Mesendoderm (in vitro differentiated cells): ENCODE data around the gene ARF3.

Source experiments
- DNase-seq: peaks from one replicate; pipeline ENCODE4 v3.0.0; 2013
- H2AK5ac ChIP-seq: 2 replicates; pipeline ENCODE4 v1.6.1; 2013; ENCODE audit warnings: low read length, inconsistent platforms
- H2BK120ac ChIP-seq: 2 replicates; pipeline ENCODE4 v1.6.1; 2013; ENCODE audit warnings: low read depth, mild to moderate bottlenecking, low read length, moderate library complexity, mixed read lengths
- H2BK15ac ChIP-seq: replicated peaks from 2 replicates; pipeline ENCODE4 v1.6.1; 2013; ENCODE audit warnings: low read depth, mild to moderate bottlenecking, moderate library complexity
- H2BK5ac ChIP-seq: 2 replicates; pipeline ENCODE4 v1.6.1; 2013; ENCODE audit warnings: low read length, inconsistent platforms
- H3K18ac ChIP-seq: 2 replicates; pipeline ENCODE4 v1.6.1; 2013; ENCODE audit warnings: mild to moderate bottlenecking, low read length, mixed read lengths
- H3K23ac ChIP-seq: one replicate; pipeline ENCODE4 v1.6.1; 2013; ENCODE audit warnings: low read length
- H3K27ac ChIP-seq: 2 replicates; pipeline ENCODE4 v1.5.1; 2013; ENCODE audit warnings: low read depth, mild to moderate bottlenecking, inconsistent platforms, low read length, moderate library complexity
- H3K27me3 ChIP-seq: 2 replicates; pipeline ENCODE4 v1.6.1; 2013; ENCODE audit warnings: low read length, control low read depth, mild to moderate bottlenecking, inconsistent platforms; ENCODE audit not compliant: insufficient read depth, poor library complexity
- H3K36me3 ChIP-seq: 2 replicates; pipeline ENCODE4 v1.6.1; 2013; ENCODE audit warnings: low read length, inconsistent platforms; ENCODE audit not compliant: control insufficient read depth, insufficient read depth
- H3K4ac ChIP-seq: one replicate; pipeline ENCODE4 v1.6.1; 2013; ENCODE audit warnings: low read depth, mild to moderate bottlenecking, low read length, moderate library complexity
- H3K4me1 ChIP-seq: 2 replicates; pipeline ENCODE4 v1.6.1; 2013; ENCODE audit warnings: low read depth, low read length, inconsistent platforms; ENCODE audit not compliant: control insufficient read depth
- H3K4me2 ChIP-seq: 2 replicates; pipeline ENCODE4 v1.6.1; 2013; ENCODE audit warnings: low read length
- H3K4me3 ChIP-seq: 2 replicates; pipeline ENCODE4 v1.5.1; 2013; ENCODE audit warnings: mild to moderate bottlenecking, low read length
- H3K56ac ChIP-seq: one replicate; pipeline ENCODE4 v1.6.1; 2013; ENCODE audit warnings: low read length
- H3K79me1 ChIP-seq: 2 replicates; pipeline ENCODE4 v1.6.1; 2013; ENCODE audit warnings: low read length, inconsistent platforms
- H3K79me2 ChIP-seq: 2 replicates; pipeline ENCODE4 v1.6.1; 2013; ENCODE audit warnings: mild to moderate bottlenecking, low read length; ENCODE audit not compliant: control insufficient read depth, insufficient read depth
- H3K9ac ChIP-seq: 2 replicates; pipeline ENCODE4 v1.6.1; 2013; ENCODE audit warnings: low read length, inconsistent platforms
- H4K5ac ChIP-seq: one replicate; pipeline ENCODE4 v1.6.1; 2013; ENCODE audit warnings: low read length
- H4K8ac ChIP-seq: one replicate; pipeline ENCODE4 v1.6.1; 2013; ENCODE audit warnings: low read depth, mild to moderate bottlenecking, control low read depth, low read length, moderate library complexity
- WGBS: extraction: QIAGEN DNeasy Blood & Tissue Kit; methylation state at CpG from one replicate; pipeline ENCODE4 v1.1.7; 2013; ENCODE audit warnings: low lambda C conversion rate, missing lambda C conversion rate; ENCODE audit not compliant: insufficient coverage; ENCODE audit errors: extremely low coverage; 5-methylcytosine and 5-hydroxymethylcytosine counted together

ARF3 gene

DNA sequence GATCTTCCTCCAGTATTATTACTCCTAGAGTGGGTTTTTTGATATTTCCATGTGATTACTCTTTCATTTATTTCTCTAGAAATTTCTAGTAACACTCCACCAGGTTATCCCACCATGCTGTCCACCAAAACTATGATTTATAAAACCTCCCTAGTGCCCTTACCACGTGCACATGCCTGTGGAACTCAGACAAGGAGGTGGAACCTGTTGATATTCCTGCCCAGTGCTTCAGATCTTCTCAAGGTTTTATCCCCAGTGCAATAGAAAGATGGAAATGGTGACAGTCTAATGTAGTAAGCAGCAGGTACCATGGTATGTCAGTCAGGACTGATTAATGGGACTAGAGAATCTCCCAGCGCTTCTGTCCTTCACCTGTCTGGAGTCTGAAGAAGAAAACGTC, 3.5 kb upstream of the ARF3 start:
- Histone ChIP-seq H3K4ac (no peak overlapping the region), H2BK15ac (no peak overlapping the region), H3K23ac (no peak overlapping the region), H3K79me2 (peaks cover 4% of the 10 kb centered on the region), H3K4me1 (peaks cover 4% of the 10 kb centered on the region), H3K36me3 (no peaks in the 10 kb centered on the region), H3K79me1 (peaks cover 4% of the 10 kb centered on the region), H2BK120ac (no peak overlapping the region), H2AK5ac (no peak overlapping the region), H3K27me3 (no peaks in the 10 kb centered on the region), H3K27ac (no peak overlapping the region), H3K9ac (no peak overlapping the region), H3K18ac (no peak overlapping the region), H4K8ac (no peak overlapping the region), H2BK5ac (no peak overlapping the region), H3K4me3 (no peak overlapping the region), H3K4me2 (no peak overlapping the region), H3K56ac (peak overlapping the region; percentile 7), H4K5ac (no peak overlapping the region)
- WGBS = no CpG with 5 or more reads among the region's 3 CpGs
- DNase-seq = no peak

DNA sequence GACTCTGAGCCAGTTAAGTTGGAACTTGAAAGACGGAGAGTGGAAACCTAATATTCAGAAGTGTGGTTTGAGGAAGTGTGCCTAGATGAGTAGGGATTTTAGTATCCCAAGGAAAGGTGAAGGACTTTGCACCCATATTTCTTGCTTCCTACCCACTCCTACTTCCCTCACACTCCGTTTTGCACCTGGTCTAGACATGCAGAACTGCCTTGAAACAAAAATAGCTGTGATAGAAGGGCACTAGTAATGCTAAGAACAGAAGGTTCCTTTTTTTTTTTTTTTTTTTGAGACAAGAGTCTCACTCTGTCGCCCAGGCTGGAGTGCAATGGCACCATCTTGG, 732 bp upstream of the ARF3 start:
- H2AK5ac ChIP-seq = no peak overlapping the region
- H2BK5ac ChIP-seq = no peak overlapping the region
- no peaks in the 10 kb centered on the region for H3K36me3 ChIP-seq
- DNase-seq = no peak
- no peak overlapping the region for H4K8ac ChIP-seq
- H3K79me1 ChIP-seq = peaks cover 11% of the 10 kb centered on the region
- H2BK120ac ChIP-seq = no peak overlapping the region
- H2BK15ac ChIP-seq = no peak overlapping the region
- H4K5ac ChIP-seq = no peak overlapping the region
- H3K56ac ChIP-seq = peak overlapping the region; percentile 95
- no peak overlapping the region for H3K18ac ChIP-seq
- peaks cover 29% of the 10 kb centered on the region for H3K79me2 ChIP-seq
- no CpG with 5 or more reads among the region's 3 CpGs for WGBS
- peak overlapping the region; percentile 79 for H3K9ac ChIP-seq
- H3K4ac ChIP-seq = no peak overlapping the region
- no peak overlapping the region for H3K23ac ChIP-seq
- no peak overlapping the region for H3K27ac ChIP-seq
- peaks cover 7% of the 10 kb centered on the region for H3K4me1 ChIP-seq
- no peak overlapping the region for H3K4me3 ChIP-seq
- no peaks in the 10 kb centered on the region for H3K27me3 ChIP-seq
- peak overlapping the region; percentile 86 for H3K4me2 ChIP-seq

DNA sequence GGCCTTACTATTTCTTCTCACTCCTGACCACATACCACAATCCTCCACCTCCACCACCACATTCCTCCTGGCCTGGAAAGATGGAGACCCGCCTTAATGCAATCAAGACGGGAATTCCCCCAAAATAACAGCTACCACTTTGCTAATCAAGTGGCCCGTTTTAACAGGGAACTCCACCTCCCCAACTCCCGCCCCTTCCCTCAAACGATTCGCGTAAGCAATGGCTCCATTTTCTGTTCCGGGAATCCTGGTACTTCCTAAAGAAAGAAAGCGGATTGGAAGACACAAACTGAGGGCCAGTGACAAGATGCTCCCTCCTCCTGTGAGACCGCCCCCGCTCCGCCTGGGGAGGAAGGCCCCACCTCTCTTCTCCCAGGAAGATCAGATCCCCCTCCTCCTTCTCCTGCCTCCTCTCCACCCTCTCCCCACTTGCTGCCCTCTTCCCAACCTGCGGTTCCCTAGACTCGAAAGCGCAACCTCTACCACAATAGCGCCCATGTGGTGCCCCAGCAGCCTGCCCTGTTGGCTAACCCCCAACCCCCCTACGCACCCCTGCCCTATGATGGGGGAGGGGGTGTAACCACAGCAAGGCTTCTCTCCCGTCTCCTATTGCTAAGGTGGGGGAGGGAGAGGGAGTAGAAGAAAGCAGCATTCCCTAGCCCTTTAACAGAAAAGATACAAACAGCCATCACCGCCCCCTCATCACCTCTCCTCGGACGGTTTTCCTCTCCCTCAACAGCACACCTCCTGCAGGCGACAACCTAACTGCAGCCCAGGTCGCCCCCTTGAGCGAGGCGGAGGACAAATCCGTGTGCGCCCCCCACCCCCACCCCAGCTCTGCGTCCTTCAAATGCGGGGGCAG, 777 bp downstream of the ARF3 start:
- peaks cover 4% of the 10 kb centered on the region for H3K36me3 ChIP-seq
- H3K56ac ChIP-seq = peak overlapping the region; percentile 98
- H3K4me1 ChIP-seq = peaks cover 7% of the 10 kb centered on the region
- no peak overlapping the region for H2BK120ac ChIP-seq
- H3K79me2 ChIP-seq = peaks cover 41% of the 10 kb centered on the region
- peak overlapping the region; percentile 93 for H3K4me3 ChIP-seq
- no peak overlapping the region for H3K23ac ChIP-seq
- peak overlapping the region; percentile 80 for H3K18ac ChIP-seq
- WGBS = no CpG with 5 or more reads among the region's 29 CpGs
- H2BK15ac ChIP-seq = no peak overlapping the region
- H4K8ac ChIP-seq = no peak overlapping the region
- no peaks in the 10 kb centered on the region for H3K27me3 ChIP-seq
- H3K4ac ChIP-seq = peak overlapping the region; percentile 21
- peak overlapping the region; percentile 92 for H3K4me2 ChIP-seq
- H4K5ac ChIP-seq = no peak overlapping the region
- peaks cover 20% of the 10 kb centered on the region for H3K79me1 ChIP-seq
- peak overlapping the region; percentile 89 for H2BK5ac ChIP-seq
- no peak overlapping the region for H2AK5ac ChIP-seq
- peak overlapping the region; percentile 97 for H3K9ac ChIP-seq
- peak; percentile 99 for DNase-seq
- H3K27ac ChIP-seq = peak overlapping the region; percentile 87

DNA sequence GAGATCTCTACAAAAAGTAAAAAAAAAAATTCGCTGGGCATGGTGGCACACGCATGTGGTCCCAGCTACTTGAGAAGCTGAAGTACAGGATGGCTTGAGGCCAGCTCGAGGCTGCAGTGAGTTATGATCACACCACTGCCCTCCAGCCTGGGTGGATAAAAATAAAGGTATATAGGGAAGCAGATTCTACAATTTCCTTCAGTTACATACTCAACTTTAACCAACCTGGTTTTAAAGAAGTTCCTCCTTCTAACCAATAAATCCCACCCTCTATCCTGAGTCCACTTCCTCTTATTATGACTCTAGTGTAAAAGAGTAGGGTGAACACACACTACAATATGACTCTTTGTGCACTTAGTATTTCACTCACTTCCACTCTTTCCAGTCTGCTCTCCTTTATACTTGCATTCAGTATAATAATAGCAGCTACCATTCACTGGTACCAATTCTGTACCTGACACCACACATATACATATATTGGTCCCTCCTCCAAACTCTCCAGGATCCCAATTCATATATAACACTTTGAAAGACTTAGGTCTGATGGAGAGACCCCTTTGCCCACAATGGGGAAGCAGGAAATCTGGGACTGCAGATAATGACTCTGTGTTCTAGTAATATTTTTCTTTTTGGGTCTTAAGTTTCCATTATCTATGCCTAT, 2.3 kb downstream of the ARF3 start:
- H3K27ac ChIP-seq = no peak overlapping the region
- no peak overlapping the region for H2BK5ac ChIP-seq
- no peak overlapping the region for H3K4me2 ChIP-seq
- no peak overlapping the region for H3K9ac ChIP-seq
- peaks cover 4% of the 10 kb centered on the region for H3K36me3 ChIP-seq
- no peak for DNase-seq
- no peak overlapping the region for H2AK5ac ChIP-seq
- H4K8ac ChIP-seq = no peak overlapping the region
- no peak overlapping the region for H2BK15ac ChIP-seq
- peaks cover 7% of the 10 kb centered on the region for H3K4me1 ChIP-seq
- no peak overlapping the region for H3K4me3 ChIP-seq
- H3K56ac ChIP-seq = no peak overlapping the region
- H3K23ac ChIP-seq = no peak overlapping the region
- no peak overlapping the region for H2BK120ac ChIP-seq
- no peaks in the 10 kb centered on the region for H3K27me3 ChIP-seq
- no CpG with 5 or more reads among the region's 3 CpGs for WGBS
- H3K4ac ChIP-seq = no peak overlapping the region
- peaks cover 42% of the 10 kb centered on the region for H3K79me2 ChIP-seq
- H3K18ac ChIP-seq = no peak overlapping the region
- H3K79me1 ChIP-seq = peaks cover 21% of the 10 kb centered on the region
- H4K5ac ChIP-seq = no peak overlapping the region

DNA sequence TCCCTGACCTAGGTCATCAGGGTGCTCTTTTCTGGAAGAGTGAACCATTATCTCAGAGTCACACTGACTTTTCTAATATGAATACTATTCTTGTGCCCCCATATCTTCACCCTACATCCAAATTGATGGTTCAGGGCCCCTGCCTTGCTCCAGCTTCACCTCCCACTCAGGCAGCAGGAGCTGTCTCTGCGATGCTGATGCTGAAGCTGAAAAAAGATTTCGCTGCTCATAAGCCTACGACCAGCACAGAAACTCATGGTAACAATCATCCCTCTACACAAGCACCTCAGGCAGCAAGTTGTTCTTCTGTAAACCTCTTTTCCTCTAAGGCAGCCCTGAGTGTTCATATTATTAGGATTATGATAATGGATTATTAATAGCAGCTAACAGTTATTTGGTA, 3.2 kb downstream of the ARF3 start:
- Histone ChIP-seq H3K79me1 (peaks cover 22% of the 10 kb centered on the region), H3K27ac (no peak overlapping the region), H3K56ac (no peak overlapping the region), H2BK5ac (no peak overlapping the region), H3K4me3 (no peak overlapping the region), H4K8ac (no peak overlapping the region), H2AK5ac (no peak overlapping the region), H3K4me2 (no peak overlapping the region), H3K79me2 (peaks cover 47% of the 10 kb centered on the region), H3K18ac (no peak overlapping the region), H3K27me3 (no peaks in the 10 kb centered on the region), H2BK120ac (no peak overlapping the region), H2BK15ac (no peak overlapping the region), H3K4ac (no peak overlapping the region), H4K5ac (no peak overlapping the region), H3K23ac (no peak overlapping the region), H3K36me3 (peaks cover 4% of the 10 kb centered on the region), H3K4me1 (peaks cover 7% of the 10 kb centered on the region), H3K9ac (no peak overlapping the region)
- no CpG with 5 or more reads among the region's 3 CpGs for WGBS
- no peak for DNase-seq
